GM18858 (cell line): ENCODE data around the gene CTIF.
A peak's percentile ranks its signal among the peaks of the same experiment; 100 is the strongest.

Source experiments
- ATAC-seq: cut with Tn5 transposase; IDR thresholded peaks from one replicate; pipeline ENCODE4 v1.9.1; 2021; ENCODE audit not compliant: unreplicated experiment

CTIF gene

GRCh38 chr18:48766026-48766425 is 227.2 kb downstream of the CTIF start:
- ATAC-seq: no peak

GRCh38 chr18:48766487-48766886 is 227.7 kb downstream of the CTIF start:
- no peak for ATAC-seq

- no peak for ATAC-seq
Measured at GRCh38 chr18:48767090-48767690, 228.4 kb downstream of the CTIF start.

GRCh38 chr18:48769006-48769636 is 230.3 kb downstream of the CTIF start:
- no peak for ATAC-seq

GRCh38 chr18:48770243-48770642 is 231.4 kb downstream of the CTIF start:
- ATAC-seq: no peak

- no peak for ATAC-seq
Measured at GRCh38 chr18:48771641-48772375, 233.0 kb downstream of the CTIF start.

GRCh38 chr18:48772457-48772856 is 233.6 kb downstream of the CTIF start:
- ATAC-seq: no peak

- ATAC-seq: no peak
Measured at GRCh38 chr18:48773821-48774220, 235.0 kb downstream of the CTIF start.

GRCh38 chr18:48774941-48775340 is 236.1 kb downstream of the CTIF start:
- no peak for ATAC-seq

- ATAC-seq: no peak
Measured at GRCh38 chr18:48775372-48776155, 236.7 kb downstream of the CTIF start.

GRCh38 chr18:48776156-48776555 is 237.3 kb downstream of the CTIF start:
- ATAC-seq: no peak

GRCh38 chr18:48776641-48777025 is 237.8 kb downstream of the CTIF start:
- ATAC-seq: no peak

- peak; percentile 41 for ATAC-seq
Measured at GRCh38 chr18:48777026-48777743, 238.4 kb downstream of the CTIF start.

GRCh38 chr18:48777744-48778116 is 238.9 kb downstream of the CTIF start:
- ATAC-seq: no peak

GRCh38 chr18:48778344-48779011 is 239.6 kb downstream of the CTIF start:
- ATAC-seq: no peak

GRCh38 chr18:48779462-48779861 is 240.6 kb downstream of the CTIF start:
- no peak for ATAC-seq

GRCh38 chr18:48780201-48780912 is 241.5 kb downstream of the CTIF start:
- ATAC-seq: no peak

- no peak for ATAC-seq
Measured at GRCh38 chr18:48780913-48781162, 242.0 kb downstream of the CTIF start.

GRCh38 chr18:48781163-48781987 is 242.5 kb downstream of the CTIF start:
- no peak for ATAC-seq
